Tibial nerve (tissue), 3 donors: ENCODE measurements around the gene GPC6.

Experiments used
- POLR2A ChIP-seq, 2 donors: fragments of 450-650 bp; IDR thresholded peaks; one replicate each; pipeline ENCODE4 v1.6.1; 2017; ENCODE audit warnings: antibody characterized with exemption in 2 of 2, mild to moderate bottlenecking in 2 of 2, moderate library complexity in 2 of 2
- TF ChIP-seq, protein P1 (sequence below), 5 experiments: fragments of 200-600 bp in 3 of 5; fragments of 450-650 bp in 2 of 5; sonication (generic) in 3 of 5; IDR thresholded peaks; one replicate each; pipeline ENCODE4 v1.5.1; 2016 to 2019; ENCODE audit warnings: antibody characterized with exemption in 5 of 5, mild to moderate bottlenecking in 3 of 5, moderate library complexity in 2 of 5

DNA sequence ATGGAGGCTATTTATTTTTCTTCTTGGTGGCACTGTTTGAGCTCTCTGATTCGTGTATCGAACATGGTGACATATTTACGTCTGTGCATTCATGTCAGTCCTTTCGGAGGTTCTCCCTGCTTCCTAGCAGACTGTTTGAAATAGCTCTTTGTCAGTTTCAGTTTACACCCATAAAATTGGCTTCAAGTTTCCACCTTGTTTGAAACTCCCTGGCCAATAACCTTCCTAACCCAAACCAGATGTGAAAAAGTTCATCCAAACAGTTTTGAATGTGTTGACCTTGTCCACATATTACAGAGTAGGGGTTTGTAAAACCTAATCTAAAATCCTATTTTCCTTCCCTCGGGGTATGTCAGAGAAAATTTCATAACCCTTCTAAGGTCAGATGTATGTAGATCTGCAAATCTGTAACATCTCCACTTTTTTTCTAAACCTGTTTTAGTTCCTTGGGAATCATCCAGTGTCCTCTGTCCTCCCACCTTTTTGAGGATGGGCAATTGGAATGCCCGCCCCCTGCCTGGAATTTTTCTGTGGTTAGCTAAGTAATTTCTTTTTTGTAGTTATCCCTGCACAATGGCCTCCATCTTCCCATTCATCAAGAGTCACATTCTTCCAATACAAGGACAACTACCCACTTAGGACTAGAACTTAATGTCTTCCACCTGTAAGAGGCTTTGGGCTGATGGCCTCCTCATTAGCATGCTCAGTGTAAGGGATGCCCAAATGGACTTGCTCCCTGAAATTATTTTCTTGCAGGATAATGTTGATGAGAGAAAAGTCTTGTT is 499.8 kb downstream of the GPC6 start:
- TF ChIP-seq, protein P1, sequence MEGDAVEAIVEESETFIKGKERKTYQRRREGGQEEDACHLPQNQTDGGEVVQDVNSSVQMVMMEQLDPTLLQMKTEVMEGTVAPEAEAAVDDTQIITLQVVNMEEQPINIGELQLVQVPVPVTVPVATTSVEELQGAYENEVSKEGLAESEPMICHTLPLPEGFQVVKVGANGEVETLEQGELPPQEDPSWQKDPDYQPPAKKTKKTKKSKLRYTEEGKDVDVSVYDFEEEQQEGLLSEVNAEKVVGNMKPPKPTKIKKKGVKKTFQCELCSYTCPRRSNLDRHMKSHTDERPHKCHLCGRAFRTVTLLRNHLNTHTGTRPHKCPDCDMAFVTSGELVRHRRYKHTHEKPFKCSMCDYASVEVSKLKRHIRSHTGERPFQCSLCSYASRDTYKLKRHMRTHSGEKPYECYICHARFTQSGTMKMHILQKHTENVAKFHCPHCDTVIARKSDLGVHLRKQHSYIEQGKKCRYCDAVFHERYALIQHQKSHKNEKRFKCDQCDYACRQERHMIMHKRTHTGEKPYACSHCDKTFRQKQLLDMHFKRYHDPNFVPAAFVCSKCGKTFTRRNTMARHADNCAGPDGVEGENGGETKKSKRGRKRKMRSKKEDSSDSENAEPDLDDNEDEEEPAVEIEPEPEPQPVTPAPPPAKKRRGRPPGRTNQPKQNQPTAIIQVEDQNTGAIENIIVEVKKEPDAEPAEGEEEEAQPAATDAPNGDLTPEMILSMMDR (IDR thresholded peaks at IDR 0.05) = no peak
- no peak for TF ChIP-seq POLR2A (IDR thresholded peaks at IDR 0.05)
